Activated naive CD8-positive, alpha-beta T cell treated with anti-CD3 and anti-CD28 coated beads, Interleukin-2, amount 50 U/mL, for 16 hours (primary cell): Measurements from ENCODE around the gene NFXL1.
A peak's percentile ranks its signal among the peaks of the same experiment; 100 is the strongest.
"Not testable (repeated sequence)": the region's sequence is repeated elsewhere in the genome, so short reads cannot be mapped to it uniquely, and the experiment has no call there.

Experiments
- DNase-seq: peaks from one replicate; pipeline ENCODE4 v3.0.0-alpha.2; 2020; ENCODE audit warnings: low read depth, low spot score

NFXL1 gene

GRCh38 chr4:47914220-47914925 lies at the start of gene NFXL1:
NFXL1 (minus strand) TSS chr4:47914583; CDS start chr4:47914203, 380 bp downstream.
- peak; percentile 90 for DNase-seq

GRCh38 chr4:47954677-47955076 lies 40.3 kb upstream of the NFXL1 start:
- no peak for DNase-seq

- DNase-seq: no peak
These were observed 39.9 kb upstream of the NFXL1 start for GRCh38 chr4:47954245-47954644.

GRCh38 chr4:47945930-47946726 lies 31.7 kb upstream of the NFXL1 start:
- DNase-seq: no peak

- no peak for DNase-seq
These were observed 27.9 kb upstream of the NFXL1 start for GRCh38 chr4:47942081-47942819.

GRCh38 chr4:47939456-47939855 lies 25.1 kb upstream of the NFXL1 start:
- no peak for DNase-seq

- DNase-seq: no peak
These were observed 22.0 kb upstream of the NFXL1 start for GRCh38 chr4:47936336-47936735.

GRCh38 chr4:47933840-47934239 lies 19.5 kb upstream of the NFXL1 start:
- no peak for DNase-seq

GRCh38 chr4:47930971-47931804 lies 16.8 kb upstream of the NFXL1 start:
- DNase-seq: no peak

- DNase-seq: no peak
These were observed 15.4 kb upstream of the NFXL1 start for GRCh38 chr4:47929682-47930201.

- DNase-seq: peak; percentile 5
These were observed 12.4 kb upstream of the NFXL1 start for GRCh38 chr4:47926667-47927258.

GRCh38 chr4:47923261-47923608 lies 8.9 kb upstream of the NFXL1 start:
- not testable (repeated sequence) for DNase-seq

GRCh38 chr4:47922436-47923260 lies 8.3 kb upstream of the NFXL1 start:
- not testable (repeated sequence) for DNase-seq

- not testable (repeated sequence) for DNase-seq
These were observed 2.8 kb upstream of the NFXL1 start for GRCh38 chr4:47917163-47917562.

GRCh38 chr4:47915378-47915777 lies 995 bp upstream of the NFXL1 start:
- DNase-seq: no peak

GRCh38 chr4:47914926-47915237 lies 499 bp upstream of the NFXL1 start:
- no peak for DNase-seq

GRCh38 chr4:47913861-47914219 lies 543 bp downstream of the NFXL1 start:
- DNase-seq: no peak

GRCh38 chr4:47913330-47913729 lies 1.1 kb downstream of the NFXL1 start:
- no peak for DNase-seq

GRCh38 chr4:47907089-47907646 lies 7.2 kb downstream of the NFXL1 start:
- DNase-seq: no peak

GRCh38 chr4:47899639-47900038 lies 14.7 kb downstream of the NFXL1 start:
- DNase-seq: no peak
